PFSK-1 (cell line): Measurements from ENCODE around the gene C2CD2L.
A peak's percentile ranks its signal among the peaks of the same experiment; 100 is the strongest.

Experiments
- FOXP2 ChIP-seq: optimal IDR thresholded peaks from 2 replicates; pipeline ENCODE3; 2011; ENCODE audit warnings: borderline replicate concordance, control low read depth, inconsistent platforms; ENCODE audit not compliant: insufficient read depth; ENCODE audit errors: extremely low read length, extremely low read depth
- POLR2AphosphoS5 ChIP-seq: IDR thresholded peaks from 2 replicates; pipeline ENCODE4 v1.6.1; 2012; ENCODE audit warnings: low read depth, mild to moderate bottlenecking, control low read depth, low read length, moderate library complexity
- SIN3A ChIP-seq: IDR thresholded peaks from 2 replicates; pipeline ENCODE4 v1.6.1; 2012; ENCODE audit warnings: mild to moderate bottlenecking, low read length, moderate library complexity, borderline replicate concordance; ENCODE audit not compliant: insufficient read depth
- TAF1 ChIP-seq: IDR thresholded peaks from 2 replicates; pipeline ENCODE4 v1.6.1; 2012; ENCODE audit warnings: low read length, control low read depth, borderline replicate concordance; ENCODE audit not compliant: insufficient read depth
- TF ChIP-seq, protein P1 (sequence below), 2 experiments: IDR thresholded peaks; 2 replicates each; pipeline versions ENCODE4 v1.6.1 to v1.8.0; 2011 to 2012; ENCODE audit warnings: low read depth in 2 of 2, low read length in 2 of 2, control low read depth in 1 of 2, inconsistent platforms in 1 of 2, mild to moderate bottlenecking in 1 of 2, moderate library complexity in 1 of 2; ENCODE audit not compliant: insufficient read depth in 1 of 2

C2CD2L gene

DNA sequence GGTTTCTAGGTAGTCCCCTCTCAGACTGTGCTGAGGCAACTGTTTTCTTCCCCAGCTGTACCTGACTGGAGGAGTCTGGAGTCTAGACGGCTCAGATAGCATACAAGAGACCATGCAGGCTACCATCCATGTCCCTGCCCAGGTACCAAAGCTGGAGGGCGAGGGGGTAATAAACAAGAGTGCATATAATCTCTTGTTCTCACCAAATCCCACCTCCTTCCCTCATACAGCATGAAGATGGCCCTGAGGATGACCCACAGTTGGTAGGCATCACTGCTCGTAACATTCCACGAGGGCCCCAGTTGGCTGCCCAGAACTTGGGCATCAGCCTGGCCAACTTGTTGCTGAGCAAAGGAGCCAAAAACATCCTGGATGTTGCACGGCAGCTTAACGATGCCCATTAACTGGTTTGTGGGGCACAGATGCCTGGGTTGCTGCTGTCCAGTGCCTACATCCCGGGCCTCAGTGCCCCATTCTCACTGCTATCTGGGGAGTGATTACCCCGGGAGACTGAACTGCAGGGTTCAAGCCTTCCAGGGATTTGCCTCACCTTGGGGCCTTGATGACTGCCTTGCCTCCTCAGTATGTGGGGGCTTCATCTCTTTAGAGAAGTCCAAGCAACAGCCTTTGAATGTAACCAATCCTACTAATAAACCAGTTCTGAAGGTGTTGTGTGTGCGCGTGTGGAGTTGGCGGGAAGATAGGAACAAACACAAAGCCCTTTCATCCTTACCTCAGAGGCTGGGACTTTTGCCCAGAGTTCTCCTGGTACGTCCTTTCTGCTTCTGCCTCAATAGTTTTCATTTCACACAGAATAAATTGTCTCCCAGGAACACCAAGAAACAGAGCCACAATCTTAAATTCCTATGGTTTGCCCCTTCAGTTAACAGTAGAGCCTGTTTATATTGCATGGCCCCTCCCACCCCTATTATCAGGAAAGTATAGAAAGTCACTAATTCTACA lies 14.0 kb upstream of the C2CD2L start:
- TF ChIP-seq POLR2AphosphoS5 (peak; percentile 38), FOXP2 (no peak)

DNA sequence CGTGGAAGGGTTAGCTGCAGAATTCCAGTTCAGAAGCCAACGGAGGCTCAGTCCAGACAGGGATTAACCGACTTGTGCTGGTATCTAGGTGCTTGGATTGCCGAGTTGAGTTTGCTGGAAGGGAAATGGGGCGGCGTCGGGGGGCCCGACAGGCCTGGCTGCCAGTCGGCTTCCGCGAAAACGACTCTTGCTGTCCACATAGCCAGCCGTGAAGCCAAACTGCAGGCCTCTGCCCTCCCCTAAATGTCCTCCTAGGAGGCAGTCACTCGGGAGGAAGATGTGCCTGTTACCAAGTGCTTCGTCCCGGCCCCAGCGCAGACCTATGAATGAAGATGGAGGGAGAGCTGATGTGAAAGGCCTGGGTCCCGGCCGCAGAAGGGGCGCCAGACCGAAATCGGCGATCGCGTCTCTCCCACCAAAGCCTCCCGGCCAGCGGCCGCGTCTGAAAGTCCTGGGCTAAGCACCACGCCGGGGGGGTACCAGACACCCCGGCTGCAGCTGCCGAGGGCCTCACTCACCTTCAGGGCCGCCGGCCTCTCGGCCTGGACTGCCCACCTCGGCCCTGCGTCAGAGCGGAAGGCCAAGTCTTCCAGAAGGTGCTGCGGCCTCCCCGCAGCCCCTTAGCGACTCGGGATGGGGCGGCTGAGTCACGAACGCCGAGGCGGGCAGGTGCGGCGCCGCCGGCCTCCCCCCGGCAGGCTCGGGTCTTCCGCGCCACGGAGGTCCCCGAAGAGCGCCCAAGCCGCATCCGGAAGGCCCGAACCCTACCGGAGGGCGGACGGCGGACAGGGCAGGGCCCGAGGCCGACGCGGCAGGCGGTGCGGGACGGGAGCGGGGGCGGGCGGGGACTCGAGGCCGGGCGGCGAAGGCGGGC lies 13.0 kb upstream of the C2CD2L start:
- peak; percentile 32; the same call in 1 of the 2 replicates for TF ChIP-seq SIN3A
- no peak for TF ChIP-seq FOXP2

- TF ChIP-seq TAF1 (no peak), SIN3A (no peak), FOXP2 (no peak), POLR2AphosphoS5 (no peak)
- TF ChIP-seq, protein P1, sequence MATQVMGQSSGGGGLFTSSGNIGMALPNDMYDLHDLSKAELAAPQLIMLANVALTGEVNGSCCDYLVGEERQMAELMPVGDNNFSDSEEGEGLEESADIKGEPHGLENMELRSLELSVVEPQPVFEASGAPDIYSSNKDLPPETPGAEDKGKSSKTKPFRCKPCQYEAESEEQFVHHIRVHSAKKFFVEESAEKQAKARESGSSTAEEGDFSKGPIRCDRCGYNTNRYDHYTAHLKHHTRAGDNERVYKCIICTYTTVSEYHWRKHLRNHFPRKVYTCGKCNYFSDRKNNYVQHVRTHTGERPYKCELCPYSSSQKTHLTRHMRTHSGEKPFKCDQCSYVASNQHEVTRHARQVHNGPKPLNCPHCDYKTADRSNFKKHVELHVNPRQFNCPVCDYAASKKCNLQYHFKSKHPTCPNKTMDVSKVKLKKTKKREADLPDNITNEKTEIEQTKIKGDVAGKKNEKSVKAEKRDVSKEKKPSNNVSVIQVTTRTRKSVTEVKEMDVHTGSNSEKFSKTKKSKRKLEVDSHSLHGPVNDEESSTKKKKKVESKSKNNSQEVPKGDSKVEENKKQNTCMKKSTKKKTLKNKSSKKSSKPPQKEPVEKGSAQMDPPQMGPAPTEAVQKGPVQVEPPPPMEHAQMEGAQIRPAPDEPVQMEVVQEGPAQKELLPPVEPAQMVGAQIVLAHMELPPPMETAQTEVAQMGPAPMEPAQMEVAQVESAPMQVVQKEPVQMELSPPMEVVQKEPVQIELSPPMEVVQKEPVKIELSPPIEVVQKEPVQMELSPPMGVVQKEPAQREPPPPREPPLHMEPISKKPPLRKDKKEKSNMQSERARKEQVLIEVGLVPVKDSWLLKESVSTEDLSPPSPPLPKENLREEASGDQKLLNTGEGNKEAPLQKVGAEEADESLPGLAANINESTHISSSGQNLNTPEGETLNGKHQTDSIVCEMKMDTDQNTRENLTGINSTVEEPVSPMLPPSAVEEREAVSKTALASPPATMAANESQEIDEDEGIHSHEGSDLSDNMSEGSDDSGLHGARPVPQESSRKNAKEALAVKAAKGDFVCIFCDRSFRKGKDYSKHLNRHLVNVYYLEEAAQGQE (IDR thresholded peaks at IDR 0.05; ENCODE audit: insufficient read depth in 1 of 2, low read depth in 2 of 2, low read length in 2 of 2): no peak
These were observed 12.4 kb upstream of the C2CD2L start for GRCh38 chr11:119094816-119095065.

GRCh38 chr11:119095066-119095880 lies 11.9 kb upstream of the C2CD2L start:
- TF ChIP-seq, protein P1 (IDR thresholded peaks at IDR 0.05; ENCODE audit: insufficient read depth in 1 of 2, low read depth in 2 of 2, low read length in 2 of 2): peak; percentile 52 to 78; a peak in 3 of 4 replicates
- TF ChIP-seq FOXP2 (peak; percentile 57), SIN3A (peak; percentile 97; the same call in 1 of the 2 replicates), TAF1 (peak; percentile 100), POLR2AphosphoS5 (peak; percentile 100)

DNA sequence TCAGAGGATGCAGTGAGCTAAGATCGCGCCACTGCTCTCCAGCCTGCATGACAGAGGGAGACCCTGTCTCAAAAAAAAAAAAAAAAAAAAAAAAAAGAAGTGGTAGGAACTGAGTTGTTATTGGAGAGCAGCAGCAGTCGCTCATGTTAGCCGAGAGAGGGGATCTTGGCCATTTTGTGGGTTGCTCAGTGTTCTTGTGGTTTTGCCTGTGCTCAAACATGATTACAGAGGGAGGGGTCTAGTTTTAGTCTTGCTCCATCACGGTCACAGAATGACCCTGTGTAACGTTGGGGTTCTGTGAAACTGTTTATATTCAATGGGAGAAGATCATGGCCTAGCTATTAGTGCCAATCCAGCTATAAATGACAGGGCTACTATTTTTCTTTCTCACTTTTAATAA lies 7.4 kb upstream of the C2CD2L start:
- TF ChIP-seq FOXP2: no peak
- TF ChIP-seq SIN3A: no peak
- no peak for TF ChIP-seq POLR2AphosphoS5
- TF ChIP-seq TAF1: no peak
- TF ChIP-seq, protein P1 (IDR thresholded peaks at IDR 0.05; ENCODE audit: insufficient read depth in 1 of 2, low read depth in 2 of 2, low read length in 2 of 2): no peak
